Activated CD8-positive, alpha-beta T cell treated with anti-CD3 and anti-CD28 coated beads, Interleukin-2, amount 10 ng/mL, durations not matched to agents 7 days and 5 days (primary cell): ENCODE measurements around the gene AIF1L. TPM values are rescaled to one million over a fixed set of nuclear protein-coding genes. Genes with fewer than 3 reads are reported as not detected.

Source experiments
- ATAC-seq: fragments of 150-1000 bp; cut with Tn5 transposase; one replicate; pipeline ENCODE4 v1.10.0; 2021; ENCODE audit warnings: moderate library complexity
- CTCF ChIA-PET: fragments of 350-600 bp; sonication (Branson Sonifier 250); formaldehyde crosslinking; loops from one replicate; lab custom pipeline; 2021; ENCODE audit warnings: antibody characterized with exemption; lab: Charles Lee
- POLR2A ChIA-PET: fragments of 350-600 bp; sonication (Branson Sonifier 250); formaldehyde crosslinking; loops from one replicate; lab custom pipeline; 2021; ENCODE audit warnings: antibody characterized with exemption; lab: Charles Lee
- DNase-seq: peaks from one replicate; pipeline ENCODE4 v3.0.0-alpha.2; 2020
- H3K27ac Mint-ChIP-seq: one replicate; pipeline ENCODE4 v1.8.0; 2021; ENCODE audit warnings: mild to moderate bottlenecking, mixed read lengths
- H3K27me3 Mint-ChIP-seq: one replicate; pipeline ENCODE4 v1.8.0; 2021; ENCODE audit warnings: low read depth, mixed read lengths
- H3K36me3 Mint-ChIP-seq: one replicate; pipeline ENCODE4 v1.8.0; 2021; ENCODE audit warnings: low read depth, mixed read lengths
- H3K4me1 Mint-ChIP-seq: one replicate; pipeline ENCODE4 v1.8.0; 2021; ENCODE audit warnings: low read depth, mixed read lengths
- H3K4me3 Mint-ChIP-seq: one replicate; pipeline ENCODE4 v1.8.0; 2021; ENCODE audit warnings: mild to moderate bottlenecking, mixed read lengths
- H3K9me3 Mint-ChIP-seq: one replicate; pipeline ENCODE4 v1.8.0; 2022; ENCODE audit warnings: mixed read lengths; ENCODE audit not compliant: insufficient read depth
- total RNA-seq, 2 experiments: library from RNA; stranded (reverse); gene quantifications; one replicate each; pipeline ENCODE4 v1.2.3, GENCODE V29; 2021

Gene AIF1L
- total RNA-seq, 2 experiments from 2014 or later: 0.29 to 0.31 TPM

DNA sequence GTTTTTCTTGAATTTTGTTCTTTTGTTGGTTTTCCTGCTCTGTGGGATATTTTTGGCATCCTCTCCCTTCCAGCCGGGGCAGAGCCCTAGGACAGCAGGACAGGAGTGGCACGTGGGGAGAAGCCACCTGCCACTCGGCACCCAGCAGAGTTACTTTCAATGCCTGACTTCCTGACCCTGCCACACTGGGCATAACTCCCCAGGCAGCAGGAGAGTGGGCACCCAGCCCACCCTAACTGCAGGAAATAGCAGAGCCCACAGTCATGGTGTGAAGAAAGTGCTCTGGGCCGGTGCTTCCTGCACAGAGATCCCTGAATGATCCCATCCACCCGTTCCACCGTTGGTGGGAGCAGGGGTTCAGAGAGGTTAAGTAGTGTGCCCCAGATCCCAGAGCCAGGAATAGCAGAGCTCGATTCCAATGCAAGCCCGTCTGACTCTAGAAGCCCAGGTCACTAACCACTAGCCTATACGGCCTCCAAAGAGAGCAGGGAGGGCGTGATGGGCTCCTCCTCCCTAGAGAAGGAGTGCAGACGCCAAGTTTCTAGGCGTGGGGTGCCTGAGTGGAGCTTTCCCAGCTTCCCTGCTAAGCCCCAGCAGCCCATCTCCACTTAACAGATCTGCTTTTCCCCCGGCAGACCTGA lies 20.9 kb downstream of the AIF1L start:
- no peaks in the 10 kb centered on the region for H3K4me1 Mint-ChIP-seq
- DNase-seq (no peak), ATAC-seq (no peak)
- H3K36me3 Mint-ChIP-seq: no peaks in the 10 kb centered on the region
- H3K4me3 Mint-ChIP-seq: no peak overlapping the region
- CTCF ChIA-PET: no interaction called here
- no peaks in the 10 kb centered on the region for H3K9me3 Mint-ChIP-seq
- POLR2A ChIA-PET: no interaction called here
- H3K27me3 Mint-ChIP-seq: peaks cover 8% of the 10 kb centered on the region
- H3K27ac Mint-ChIP-seq: no peak overlapping the region

DNA sequence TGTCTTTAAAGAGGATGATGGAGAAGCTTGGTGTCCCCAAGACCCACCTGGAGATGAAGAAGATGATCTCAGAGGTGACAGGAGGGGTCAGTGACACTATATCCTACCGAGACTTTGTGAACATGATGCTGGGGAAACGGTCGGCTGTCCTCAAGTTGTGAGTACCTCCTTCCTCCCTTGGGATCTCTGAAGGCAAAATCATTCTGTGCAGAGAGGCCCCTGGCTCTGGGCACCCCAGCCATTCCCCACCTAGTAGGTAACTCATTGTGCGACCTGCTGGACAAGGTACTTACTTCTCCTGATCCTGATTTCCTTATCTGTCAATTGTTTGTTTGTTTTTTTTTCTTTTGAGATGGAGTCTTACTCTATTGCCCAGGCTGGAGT lies 21.4 kb downstream of the AIF1L start:
- DNase-seq (no peak), ATAC-seq (no peak)
- H3K4me1 Mint-ChIP-seq: no peaks in the 10 kb centered on the region
- ChIA-PET POLR2A (no interaction called here), CTCF (no interaction called here)
- no peaks in the 10 kb centered on the region for H3K9me3 Mint-ChIP-seq
- no peak overlapping the region for H3K4me3 Mint-ChIP-seq
- peaks cover 8% of the 10 kb centered on the region for H3K27me3 Mint-ChIP-seq
- no peak overlapping the region for H3K27ac Mint-ChIP-seq
- no peaks in the 10 kb centered on the region for H3K36me3 Mint-ChIP-seq

- CTCF ChIA-PET: no interaction called here
Observed at GRCh38 chr9:131119600-131119999, 23.3 kb downstream of the AIF1L start.

GRCh38 chr9:131120620-131121228 lies 24.4 kb downstream of the AIF1L start:
- DNase-seq: no peak
- POLR2A ChIA-PET: no interaction called here
- Mint-ChIP-seq H3K4me1 (no peaks in the 10 kb centered on the region), H3K4me3 (no peak overlapping the region), H3K36me3 (peaks cover 2% of the 10 kb centered on the region), H3K27ac (no peak overlapping the region), H3K27me3 (peaks cover 7% of the 10 kb centered on the region), H3K9me3 (no peaks in the 10 kb centered on the region)
- CTCF ChIA-PET: no interaction called here
- ATAC-seq: no peak

More at GRCh38 chr9:131119600-131119999, 23.3 kb downstream of the AIF1L start:
- no peaks in the 10 kb centered on the region for H3K4me1 Mint-ChIP-seq
- POLR2A ChIA-PET: interaction anchor here (0.5 kb wide), 1 partner anchor 475 kb away, joined by 3 read pairs; no protein-coding TSS in a partner anchor
- no peak overlapping the region for H3K4me3 Mint-ChIP-seq
- ATAC-seq (no peak), DNase-seq (no peak)
- no peaks in the 10 kb centered on the region for H3K9me3 Mint-ChIP-seq
- H3K27ac Mint-ChIP-seq: no peak overlapping the region
- H3K27me3 Mint-ChIP-seq: peaks cover 7% of the 10 kb centered on the region
- no peaks in the 10 kb centered on the region for H3K36me3 Mint-ChIP-seq

- Mint-ChIP-seq H3K4me1 (peaks cover 6% of the 10 kb centered on the region), H3K27me3 (peaks cover 7% of the 10 kb centered on the region), H3K27ac (no peak overlapping the region), H3K4me3 (no peak overlapping the region), H3K9me3 (no peaks in the 10 kb centered on the region), H3K36me3 (peaks cover 2% of the 10 kb centered on the region)
- ChIA-PET CTCF (no interaction called here), POLR2A (no interaction called here)
- DNase-seq (no peak), ATAC-seq (no peak)
Observed at GRCh38 chr9:131121346-131121745, 25.0 kb downstream of the AIF1L start.

- no peak overlapping the region for H3K27ac Mint-ChIP-seq
Observed at GRCh38 chr9:131122158-131122557, 25.8 kb downstream of the AIF1L start.

GRCh38 chr9:131125038-131125287 lies 28.6 kb downstream of the AIF1L start:
- DNase-seq (no peak), ATAC-seq (no peak)
- no peaks in the 10 kb centered on the region for H3K9me3 Mint-ChIP-seq
- POLR2A ChIA-PET: interaction anchor here (0.6 to 2.3 kb wide), 31 partner anchors 9 to 620 kb away, joined by 3 to 13 read pairs (median 4); no protein-coding TSS in a partner anchor
- H3K27me3 Mint-ChIP-seq: peaks cover 3% of the 10 kb centered on the region
- H3K36me3 Mint-ChIP-seq: peaks cover 24% of the 10 kb centered on the region
- CTCF ChIA-PET: interaction anchor here (0.8 to 1.6 kb wide), 6 partner anchors 10 to 225 kb away, joined by 3 to 9 read pairs (median 4); no protein-coding TSS in a partner anchor
- peak overlapping the region; percentile 96 for H3K4me3 Mint-ChIP-seq
- H3K27ac Mint-ChIP-seq: peak overlapping the region; percentile 97
- peaks cover 27% of the 10 kb centered on the region for H3K4me1 Mint-ChIP-seq

More at GRCh38 chr9:131122158-131122557, 25.8 kb downstream of the AIF1L start:
- Mint-ChIP-seq H3K36me3 (peaks cover 2% of the 10 kb centered on the region), H3K9me3 (no peaks in the 10 kb centered on the region), H3K4me3 (no peak overlapping the region), H3K4me1 (peaks cover 14% of the 10 kb centered on the region), H3K27me3 (peaks cover 7% of the 10 kb centered on the region)
- DNase-seq (no peak), ATAC-seq (no peak)
- ChIA-PET POLR2A (no interaction called here), CTCF (interaction anchor here (1.0 kb wide), 1 partner anchor 65 kb away, joined by 3 read pairs; no protein-coding TSS in a partner anchor)

DNA sequence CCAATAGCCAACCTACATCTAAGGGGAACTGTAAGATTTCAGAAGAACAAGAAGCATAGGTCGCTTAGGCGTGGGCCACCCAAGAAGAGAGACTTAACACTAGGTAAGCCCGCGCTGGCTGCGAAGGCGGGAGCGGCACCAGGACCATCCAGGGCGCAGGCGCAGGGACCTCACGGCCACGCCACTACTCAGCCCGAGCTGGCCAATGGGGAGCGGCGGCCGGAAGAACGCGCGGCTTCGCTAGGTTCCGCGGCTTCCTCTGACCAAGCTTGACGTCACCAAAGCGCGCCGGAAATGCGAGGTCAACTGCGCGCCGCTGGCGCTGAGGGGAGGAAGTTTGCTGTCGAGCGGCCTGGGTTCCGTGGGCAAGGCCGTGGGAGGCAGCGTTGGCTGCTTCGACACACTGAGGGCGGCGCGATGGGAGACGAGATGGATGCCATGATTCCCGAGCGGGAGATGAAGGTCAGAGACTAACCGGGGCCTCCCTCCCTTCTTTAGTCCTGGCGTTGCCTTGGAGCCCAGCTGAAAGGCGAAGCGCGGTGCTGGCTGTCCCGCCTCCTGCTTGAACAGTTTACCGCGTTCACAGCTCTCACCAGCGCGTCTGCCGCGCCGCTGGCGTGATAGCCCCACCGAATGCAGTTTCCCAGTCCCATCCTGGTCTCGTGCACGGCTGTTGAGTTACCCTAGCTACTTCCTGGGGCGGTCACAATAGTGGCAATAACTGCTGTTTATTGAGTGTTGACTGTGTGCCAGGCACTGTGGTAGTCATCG lies 29.1 kb downstream of the AIF1L start, which contains the start of gene NUP214:
TSS of gene NUP214 (plus strand) at position 299 of the 771 bp plus-strand sequence. CDS start at position 418, 119 bp downstream.
- peak; percentile 100 for ATAC-seq

DNA sequence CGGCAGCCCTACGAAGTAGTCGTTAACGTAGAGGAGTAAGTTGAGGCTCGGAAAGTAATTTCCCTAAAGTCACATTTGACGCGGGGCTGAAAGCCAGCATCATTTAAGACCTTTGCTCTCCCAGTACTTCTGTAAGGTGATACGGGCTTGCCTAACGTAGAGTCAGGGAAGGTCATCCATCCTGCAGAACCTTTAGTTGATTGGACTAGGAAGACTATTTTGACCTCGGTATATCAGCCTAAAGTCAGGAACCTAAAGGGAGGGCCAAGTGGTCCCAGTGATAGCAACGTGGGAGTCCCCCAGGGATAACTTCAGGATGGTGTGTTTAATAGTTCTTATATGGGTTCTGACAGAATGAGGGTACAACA lies 29.7 kb downstream of the AIF1L start:
- peaks cover 29% of the 10 kb centered on the region for H3K4me1 Mint-ChIP-seq
- H3K27me3 Mint-ChIP-seq: no peaks in the 10 kb centered on the region
- DNase-seq: no peak
- CTCF ChIA-PET: interaction anchor here (0.7 kb wide), 1 partner anchor 451 kb away, joined by 3 read pairs; no protein-coding TSS in a partner anchor
- ATAC-seq: no peak
- peak overlapping the region; percentile 96 for H3K4me3 Mint-ChIP-seq
- H3K36me3 Mint-ChIP-seq: peaks cover 30% of the 10 kb centered on the region
- H3K27ac Mint-ChIP-seq: peak overlapping the region; percentile 97
- H3K9me3 Mint-ChIP-seq: no peaks in the 10 kb centered on the region
- POLR2A ChIA-PET: interaction anchor here (0.7 to 2.3 kb wide), 11 partner anchors 9 to 374 kb away, joined by 3 to 13 read pairs (median 5); no protein-coding TSS in a partner anchor

More for the DNA sequence above, 29.1 kb downstream of the AIF1L start, which contains the start of gene NUP214:
- H3K27me3 Mint-ChIP-seq: no peaks in the 10 kb centered on the region
- ChIA-PET POLR2A (interaction anchor here (0.6 to 2.3 kb wide), 32 partner anchors 8 to 619 kb away, joined by 3 to 13 read pairs (median 4); no protein-coding TSS in a partner anchor), CTCF (interaction anchor here (0.7 to 1.6 kb wide), 7 partner anchors 10 to 451 kb away, joined by 3 to 9 read pairs (median 3); no protein-coding TSS in a partner anchor)
- peak within 1 kb of the TSS; percentile 97 for H3K27ac Mint-ChIP-seq
- H3K9me3 Mint-ChIP-seq: no peaks in the 10 kb centered on the region
- H3K4me3 Mint-ChIP-seq: peak within 1 kb of the TSS; percentile 96
- peaks cover 26% of the 10 kb centered on the region for H3K36me3 Mint-ChIP-seq
- H3K4me1 Mint-ChIP-seq: peaks cover 27% of the 10 kb centered on the region
- DNase-seq: peak; percentile 100

DNA sequence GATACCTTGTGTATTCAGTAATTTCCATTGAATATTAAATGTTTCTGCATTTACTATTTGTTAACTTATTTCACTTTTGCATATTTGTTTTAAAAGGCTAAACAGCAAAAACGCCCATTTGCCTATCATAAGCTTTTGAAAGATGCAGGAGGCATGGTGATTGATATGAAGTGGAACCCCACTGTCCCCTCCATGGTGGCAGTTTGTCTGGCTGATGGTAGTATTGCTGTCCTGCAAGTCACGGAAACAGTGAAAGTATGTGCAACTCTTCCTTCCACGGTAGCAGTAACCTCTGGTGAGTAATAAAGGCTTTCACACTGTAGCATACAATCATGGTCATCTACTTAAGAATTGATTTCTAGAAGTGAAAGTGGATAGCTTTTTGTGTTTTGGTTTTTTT lies 32.9 kb downstream of the AIF1L start:
- DNase-seq: no peak
- peaks cover 29% of the 10 kb centered on the region for H3K4me1 Mint-ChIP-seq
- no peak overlapping the region for H3K4me3 Mint-ChIP-seq
- no peaks in the 10 kb centered on the region for H3K27me3 Mint-ChIP-seq
- ATAC-seq: no peak
- ChIA-PET POLR2A (no interaction called here), CTCF (no interaction called here)
- H3K9me3 Mint-ChIP-seq: no peaks in the 10 kb centered on the region
- no peak overlapping the region for H3K27ac Mint-ChIP-seq
- H3K36me3 Mint-ChIP-seq: peaks cover 48% of the 10 kb centered on the region

GRCh38 chr9:131138676-131139075 lies 42.3 kb downstream of the AIF1L start:
- no peak for ATAC-seq
- Mint-ChIP-seq H3K9me3 (no peaks in the 10 kb centered on the region), H3K36me3 (peaks cover 47% of the 10 kb centered on the region), H3K27me3 (no peaks in the 10 kb centered on the region), H3K4me1 (no peaks in the 10 kb centered on the region), H3K4me3 (no peak overlapping the region), H3K27ac (no peak overlapping the region)
- CTCF ChIA-PET: no interaction called here
- POLR2A ChIA-PET: no interaction called here
- DNase-seq: no peak
